ENCODE data around the gene KCND2.

The KCND2 gene

GRCh38 chr7:120475994-120476393 is 203.0 kb downstream of the KCND2 start:
- H3K4me3 ChIP-seq (ENCODE audit: low read depth, low read length) = no peak overlapping the region

DNA sequence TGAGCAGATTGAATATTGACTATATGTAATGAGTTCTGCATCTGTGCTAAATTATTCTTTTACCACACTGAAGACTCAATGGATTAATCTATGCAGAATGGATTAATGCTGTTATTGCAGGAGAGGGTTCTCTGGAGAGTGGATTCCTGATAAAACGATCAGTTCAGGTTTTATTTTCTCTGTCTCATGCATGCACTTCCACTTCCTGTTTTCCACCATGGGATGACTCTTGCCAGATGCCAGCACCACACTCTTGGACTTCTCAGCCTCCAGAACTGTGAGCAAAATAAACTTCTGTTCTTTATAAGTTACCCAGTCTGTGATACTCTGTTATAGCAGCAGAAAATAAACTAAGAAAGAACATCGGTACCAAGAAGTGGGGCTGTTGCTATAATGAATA is 207.5 kb downstream of the KCND2 start:
- H3K4me3 ChIP-seq (ENCODE audit: low read depth, low read length) = no peak overlapping the region

- H3K4me3 ChIP-seq (ENCODE audit: low read depth, low read length) = no peak overlapping the region
These were observed 208.0 kb downstream of the KCND2 start for GRCh38 chr7:120480930-120481329.

GRCh38 chr7:120486164-120486563 is 213.2 kb downstream of the KCND2 start:
- H3K4me3 ChIP-seq (ENCODE audit: low read depth, low read length) = no peak overlapping the region

DNA sequence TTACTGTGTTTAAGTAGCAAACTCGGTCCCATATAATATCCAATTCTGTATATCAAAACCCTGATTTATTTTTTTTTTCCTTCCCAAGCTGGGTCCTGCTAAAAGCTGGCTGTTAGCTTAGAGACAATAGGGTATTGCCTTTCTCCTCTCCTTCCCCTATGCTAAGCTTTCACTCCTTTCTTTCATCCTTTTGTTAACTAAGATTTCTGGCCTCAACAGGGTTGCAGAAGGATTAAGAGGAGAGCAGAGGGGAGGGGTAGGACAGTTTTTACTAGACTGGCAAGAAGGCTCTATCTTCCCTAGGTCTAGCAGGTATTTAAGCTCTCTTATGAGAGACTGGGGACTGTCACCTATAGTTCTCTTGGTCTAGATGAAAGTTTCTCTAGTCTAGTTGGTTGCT is 229.2 kb downstream of the KCND2 start:
- H3K4me3 ChIP-seq (ENCODE audit: low read depth, low read length) = no peak overlapping the region

- no peak overlapping the region for H3K4me3 ChIP-seq (ENCODE audit: low read depth, low read length)
These were observed 229.8 kb downstream of the KCND2 start for GRCh38 chr7:120502825-120503224.

DNA sequence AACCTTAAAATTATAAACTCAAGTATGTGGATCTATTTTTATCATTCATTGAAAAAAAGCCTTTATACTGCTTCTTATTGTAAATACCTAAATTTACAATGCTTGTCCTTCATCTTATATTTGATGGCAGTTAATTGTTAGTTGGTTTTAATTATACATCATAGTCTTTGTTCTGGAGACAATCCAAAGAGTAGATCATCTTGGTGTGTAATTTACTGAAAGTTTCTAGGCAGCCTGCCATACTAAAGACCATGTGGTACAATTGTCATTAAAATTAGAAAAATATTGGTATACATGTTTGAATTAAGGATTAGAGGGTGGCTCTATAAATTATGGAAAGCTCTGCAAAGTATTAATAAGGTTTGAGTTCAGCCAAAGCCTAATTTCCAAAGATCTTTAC is 231.4 kb downstream of the KCND2 start:
- no peak overlapping the region for H3K4me3 ChIP-seq (ENCODE audit: low read depth, low read length)

- H3K4me3 ChIP-seq (ENCODE audit: low read depth, low read length) = no peak overlapping the region
These were observed 232.8 kb downstream of the KCND2 start for GRCh38 chr7:120505770-120506169.

- no peak overlapping the region for H3K4me3 ChIP-seq (ENCODE audit: low read depth, low read length)
These were observed 239.7 kb downstream of the KCND2 start for GRCh38 chr7:120512701-120513100.

DNA sequence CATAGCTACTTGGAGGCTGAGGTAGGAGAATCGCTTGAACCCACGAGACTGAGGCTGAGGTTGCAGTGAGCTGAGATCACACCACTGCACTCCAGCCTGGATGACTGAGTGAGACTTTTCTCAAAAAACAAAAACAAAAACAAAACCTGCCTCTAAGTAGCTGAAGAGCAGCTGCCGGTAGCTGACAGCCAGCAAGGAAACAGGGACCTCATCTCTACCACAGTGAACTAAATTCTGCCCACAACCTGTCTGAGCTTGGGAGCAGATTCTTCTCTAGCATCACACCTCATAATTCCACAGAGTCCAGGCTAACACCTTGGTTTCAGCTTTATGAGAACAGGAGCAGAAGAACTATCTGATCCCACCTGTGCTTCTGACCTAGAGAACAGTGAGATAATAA is 246.2 kb downstream of the KCND2 start:
- no peak overlapping the region for H3K4me3 ChIP-seq (ENCODE audit: low read depth, low read length)

GRCh38 chr7:120521761-120522737 is 249.1 kb downstream of the KCND2 start:
- H3K4me3 ChIP-seq (ENCODE audit: low read depth, low read length) = no peak overlapping the region

DNA sequence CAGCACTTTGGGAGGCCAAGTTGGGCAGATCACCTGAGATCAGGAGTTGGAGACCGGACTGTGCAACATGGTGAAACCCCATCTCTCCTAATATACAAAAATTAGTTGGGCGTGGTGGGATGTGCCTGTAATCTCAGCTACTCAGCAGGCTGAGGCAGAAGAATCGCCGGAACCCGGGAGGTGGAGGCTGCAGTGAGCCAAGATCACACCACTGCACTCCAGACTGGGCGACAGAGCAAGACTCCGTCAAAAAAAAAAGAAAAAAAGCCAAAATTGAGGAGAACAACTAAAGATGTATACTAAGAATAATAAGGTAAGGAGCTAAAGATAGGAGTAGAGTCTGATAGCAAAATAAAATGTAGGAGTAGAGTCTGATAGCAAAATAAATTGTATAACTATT is 251.0 kb downstream of the KCND2 start:
- H3K4me3 ChIP-seq (ENCODE audit: low read depth, low read length) = no peak overlapping the region

DNA sequence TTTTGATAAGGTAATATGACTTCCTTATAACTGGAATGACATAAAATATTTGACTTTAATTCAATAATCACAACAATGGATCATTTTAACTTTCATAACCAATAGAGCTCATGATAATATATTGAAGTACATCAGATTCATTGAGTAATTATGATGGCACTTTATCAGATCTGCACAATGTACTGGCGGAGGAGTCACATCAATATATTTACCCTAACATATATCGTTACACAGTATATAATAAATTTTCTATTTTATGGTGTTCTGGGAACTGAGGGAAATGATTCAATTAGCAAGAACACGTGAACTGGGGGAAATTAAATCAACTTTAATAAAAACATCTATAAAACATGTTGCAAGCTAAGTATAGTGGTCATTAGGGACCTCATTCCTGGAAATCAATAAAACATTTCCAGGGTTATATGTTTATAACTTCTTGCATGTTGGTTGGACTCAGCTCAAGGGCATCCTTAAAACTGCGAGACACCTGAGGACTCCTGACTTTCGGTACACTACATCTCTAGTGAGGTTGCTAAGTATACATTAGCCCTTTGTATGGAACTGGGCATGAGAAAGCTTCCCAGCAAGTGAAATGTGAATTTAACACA is 254.0 kb downstream of the KCND2 start:
- no peak overlapping the region for H3K4me3 ChIP-seq (ENCODE audit: low read depth, low read length)

DNA sequence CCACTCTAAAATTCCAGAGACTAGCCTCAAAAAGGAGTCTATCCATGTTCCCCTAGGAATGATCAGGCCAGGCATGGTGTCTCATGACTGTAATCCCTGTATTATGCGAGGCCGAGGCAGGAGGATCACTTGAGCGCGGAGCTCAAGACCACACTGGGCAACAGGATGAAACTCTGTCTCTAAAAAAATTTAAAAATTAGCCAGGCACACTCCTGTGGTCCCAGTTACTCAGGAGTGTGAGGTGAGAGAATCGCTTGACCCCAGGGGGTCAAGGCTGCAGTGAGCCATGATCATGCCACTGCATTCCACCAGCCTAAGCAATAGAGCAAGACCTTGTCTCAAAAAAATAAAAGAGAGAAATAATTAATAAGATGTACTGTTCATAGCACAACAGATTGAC is 256.8 kb downstream of the KCND2 start:
- no peak overlapping the region for H3K4me3 ChIP-seq (ENCODE audit: low read depth, low read length)

DNA sequence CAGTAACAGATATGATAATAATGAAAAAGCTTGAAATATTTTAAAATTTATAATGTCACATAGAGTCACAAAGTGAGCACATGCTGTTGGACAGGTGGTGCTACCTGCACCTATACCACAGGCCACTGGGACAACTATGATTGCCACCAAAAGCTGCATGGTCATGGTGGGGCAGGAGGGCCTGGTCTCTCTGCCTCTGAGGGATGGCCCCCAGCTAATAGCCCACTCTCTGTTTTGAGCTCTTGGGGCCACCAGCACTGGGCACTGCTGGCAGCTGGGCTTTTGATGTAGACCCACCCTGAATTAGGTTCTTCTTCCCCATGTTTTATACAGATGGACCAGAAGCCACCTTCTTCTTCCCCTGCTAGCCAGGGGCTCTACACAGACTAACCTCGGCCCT is 265.4 kb downstream of the KCND2 start:
- no peak overlapping the region for H3K4me3 ChIP-seq (ENCODE audit: low read depth, low read length)

DNA sequence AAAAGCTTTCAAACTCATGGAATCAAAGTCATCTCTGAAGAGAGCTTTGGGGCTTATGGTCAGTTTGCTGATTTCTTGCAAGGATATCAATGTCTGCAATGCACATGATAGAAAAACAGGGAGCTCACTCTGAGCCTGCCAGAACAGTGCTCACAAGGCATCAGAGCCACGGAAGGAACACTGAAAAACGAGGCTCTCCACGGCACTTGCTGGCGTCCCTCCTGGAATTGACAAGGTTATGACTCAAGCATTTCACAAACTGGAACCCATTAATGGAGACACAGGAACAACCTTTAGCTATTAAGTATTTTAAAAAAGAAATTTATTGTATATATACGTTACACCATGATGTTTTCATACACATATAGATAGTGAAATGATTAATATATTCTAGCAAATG is 266.3 kb downstream of the KCND2 start:
- no peak overlapping the region for H3K4me3 ChIP-seq (ENCODE audit: low read depth, low read length)

- no peak overlapping the region for H3K4me3 ChIP-seq (ENCODE audit: low read depth, low read length)
These were observed 274.6 kb downstream of the KCND2 start for GRCh38 chr7:120547605-120548004.

DNA sequence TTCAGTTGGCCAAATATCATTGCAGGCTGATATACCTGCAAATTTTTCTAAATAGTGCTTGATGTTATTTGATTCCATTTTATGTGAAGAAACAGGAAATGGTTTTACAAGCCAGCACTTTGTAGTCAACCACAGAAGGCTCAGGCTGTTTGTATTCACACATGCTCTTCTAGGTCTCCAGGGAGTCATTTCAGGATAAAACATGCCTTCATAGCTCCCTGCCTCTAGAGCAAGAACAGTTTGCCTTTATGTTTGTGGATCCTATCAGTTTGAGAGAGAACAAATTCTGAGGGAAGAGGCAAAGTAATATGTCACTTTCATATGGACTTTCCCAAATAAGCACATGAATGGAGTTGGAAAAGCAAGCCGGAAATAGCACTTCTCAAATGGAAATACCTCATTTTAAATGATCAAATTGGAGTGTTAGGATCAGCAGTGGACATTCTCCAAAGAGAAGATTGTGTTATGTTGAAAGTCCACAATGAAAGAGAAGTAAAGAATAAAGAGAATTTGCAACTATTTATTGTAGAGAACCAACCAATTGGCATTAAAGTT is 277.6 kb downstream of the KCND2 start:
- H3K4me3 ChIP-seq (ENCODE audit: low read depth, low read length) = no peak overlapping the region

DNA sequence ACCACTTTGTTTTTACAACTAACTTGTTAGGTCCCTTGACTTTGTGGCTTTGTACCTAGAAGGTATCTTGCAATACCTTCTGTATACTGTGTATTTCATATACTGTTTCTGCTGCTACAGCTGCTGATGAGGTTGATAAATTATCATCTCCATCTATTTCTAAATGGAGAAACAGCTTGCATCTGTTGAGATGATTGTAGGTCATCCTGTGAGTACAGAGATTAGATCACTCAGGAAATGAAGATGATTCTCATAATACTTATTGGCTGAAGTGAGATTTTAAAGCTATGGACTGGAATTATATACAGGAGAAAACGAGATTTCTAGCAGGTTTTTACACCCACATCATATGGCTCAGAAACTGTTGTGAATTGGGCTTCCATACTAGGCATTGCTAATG is 280.5 kb downstream of the KCND2 start:
- H3K4me3 ChIP-seq (ENCODE audit: low read depth, low read length) = no peak overlapping the region

DNA sequence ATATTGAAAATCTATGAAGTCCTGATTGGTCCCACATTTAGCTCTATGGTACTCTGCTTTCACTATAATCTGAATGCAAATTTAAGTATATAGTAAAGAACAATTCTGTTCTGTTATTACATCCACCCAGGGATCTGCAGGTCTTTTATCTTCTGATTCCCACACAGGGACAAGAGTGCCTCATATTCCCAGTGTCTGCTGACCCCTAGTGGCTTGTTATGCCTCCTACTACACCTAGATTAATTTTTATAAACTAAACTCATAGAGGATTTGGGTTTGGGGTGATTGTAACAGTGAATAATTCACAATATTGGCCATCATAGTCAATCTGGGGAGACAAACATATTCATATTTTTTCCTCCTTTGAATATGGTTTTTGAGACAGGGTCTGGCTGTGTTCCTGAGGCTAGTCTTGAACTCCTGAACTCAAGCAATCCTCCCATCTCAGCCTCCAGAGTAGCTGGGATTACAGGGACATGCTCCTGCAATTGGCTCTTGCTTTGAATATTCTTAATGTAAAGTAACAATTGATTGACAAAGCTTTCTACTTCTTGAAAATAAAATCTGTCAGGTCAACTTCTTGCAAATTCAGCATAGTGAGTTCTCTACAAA is 282.1 kb downstream of the KCND2 start:
- H3K4me3 ChIP-seq (ENCODE audit: low read depth, low read length) = no peak overlapping the region

GRCh38 chr7:120564145-120564544 is 291.2 kb downstream of the KCND2 start:
- H3K4me3 ChIP-seq (ENCODE audit: low read depth, low read length) = no peak overlapping the region

DNA sequence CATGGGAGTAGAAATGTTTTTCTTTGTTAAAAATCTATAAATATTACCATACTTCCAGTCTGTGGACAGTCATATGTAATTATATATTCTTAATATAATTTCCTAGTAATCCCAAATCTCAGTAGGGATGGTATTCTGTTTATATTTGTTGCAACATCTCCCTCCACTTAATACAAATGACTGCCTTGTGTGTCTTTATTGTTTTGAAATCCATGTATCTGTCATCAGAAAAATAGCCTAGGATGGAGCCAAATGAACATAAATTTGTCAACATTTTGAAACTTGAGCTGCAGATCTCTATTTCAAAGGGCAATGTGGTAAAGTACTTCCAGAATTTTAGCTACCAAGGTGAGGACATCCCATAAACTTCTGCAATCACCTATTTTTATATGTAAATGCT is 294.2 kb downstream of the KCND2 start:
- no peak overlapping the region for H3K4me3 ChIP-seq (ENCODE audit: low read depth, low read length)

Measured in iPS-11a (cell line).